Measurements from ENCODE around the gene CCDC63.

DNA sequence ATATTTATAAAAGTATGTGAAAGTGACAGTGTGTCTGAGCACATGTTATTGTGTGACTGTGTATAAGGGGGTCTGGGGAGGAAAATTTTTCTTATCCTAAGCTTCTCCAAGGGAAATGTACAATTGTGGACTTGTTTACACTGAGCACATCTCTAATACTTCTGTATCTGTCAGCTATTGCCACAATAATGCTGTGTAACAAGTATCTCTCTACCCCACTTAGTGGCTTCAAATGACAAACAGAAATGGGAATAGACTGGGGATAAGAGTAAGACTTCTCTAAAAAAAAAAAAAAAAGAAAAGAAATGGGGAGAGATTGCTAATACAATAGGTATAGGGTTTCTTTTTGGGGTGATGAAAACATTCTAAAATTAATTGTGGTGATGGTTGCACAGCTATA lies 44.3 kb upstream of the CCDC63 start:
- TF ChIP-seq, protein P1, sequence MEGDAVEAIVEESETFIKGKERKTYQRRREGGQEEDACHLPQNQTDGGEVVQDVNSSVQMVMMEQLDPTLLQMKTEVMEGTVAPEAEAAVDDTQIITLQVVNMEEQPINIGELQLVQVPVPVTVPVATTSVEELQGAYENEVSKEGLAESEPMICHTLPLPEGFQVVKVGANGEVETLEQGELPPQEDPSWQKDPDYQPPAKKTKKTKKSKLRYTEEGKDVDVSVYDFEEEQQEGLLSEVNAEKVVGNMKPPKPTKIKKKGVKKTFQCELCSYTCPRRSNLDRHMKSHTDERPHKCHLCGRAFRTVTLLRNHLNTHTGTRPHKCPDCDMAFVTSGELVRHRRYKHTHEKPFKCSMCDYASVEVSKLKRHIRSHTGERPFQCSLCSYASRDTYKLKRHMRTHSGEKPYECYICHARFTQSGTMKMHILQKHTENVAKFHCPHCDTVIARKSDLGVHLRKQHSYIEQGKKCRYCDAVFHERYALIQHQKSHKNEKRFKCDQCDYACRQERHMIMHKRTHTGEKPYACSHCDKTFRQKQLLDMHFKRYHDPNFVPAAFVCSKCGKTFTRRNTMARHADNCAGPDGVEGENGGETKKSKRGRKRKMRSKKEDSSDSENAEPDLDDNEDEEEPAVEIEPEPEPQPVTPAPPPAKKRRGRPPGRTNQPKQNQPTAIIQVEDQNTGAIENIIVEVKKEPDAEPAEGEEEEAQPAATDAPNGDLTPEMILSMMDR (IDR thresholded peaks at IDR 0.05): no peak
- no peak for TF ChIP-seq POLR2A (IDR thresholded peaks at IDR 0.05)
